Measurements from ENCODE around the gene RBM18.

Gene RBM18

GRCh38 chr9:122204491-122204890 is 60.1 kb downstream of the RBM18 start:
- no peak for DNase-seq (ENCODE audit: low read depth in 2 of 2)

- DNase-seq (ENCODE audit: low read depth in 2 of 2) = no peak
Observed at GRCh38 chr9:122204055-122204454, 60.6 kb downstream of the RBM18 start.

DNA sequence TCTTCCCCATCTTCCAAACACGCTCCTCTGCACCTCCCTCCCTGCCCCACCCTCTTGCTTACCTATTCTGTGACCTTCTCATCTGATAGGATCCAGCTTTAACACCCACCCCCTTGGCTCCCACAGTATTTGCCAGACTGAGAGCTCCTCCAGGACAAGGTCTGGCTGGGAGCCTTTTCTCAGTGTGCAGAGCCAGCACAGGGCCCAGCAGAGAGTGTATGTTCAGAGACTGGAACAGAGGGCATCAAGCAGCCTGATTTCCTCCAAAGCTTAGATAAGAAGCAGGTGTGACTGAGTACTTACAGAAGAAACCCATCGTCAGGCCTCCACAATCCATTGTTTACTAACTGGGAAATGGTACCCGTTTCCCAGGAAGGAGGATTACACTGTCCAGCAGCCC is 62.5 kb downstream of the RBM18 start:
- DNase-seq (ENCODE audit: low read depth in 2 of 2) = no peak

DNA sequence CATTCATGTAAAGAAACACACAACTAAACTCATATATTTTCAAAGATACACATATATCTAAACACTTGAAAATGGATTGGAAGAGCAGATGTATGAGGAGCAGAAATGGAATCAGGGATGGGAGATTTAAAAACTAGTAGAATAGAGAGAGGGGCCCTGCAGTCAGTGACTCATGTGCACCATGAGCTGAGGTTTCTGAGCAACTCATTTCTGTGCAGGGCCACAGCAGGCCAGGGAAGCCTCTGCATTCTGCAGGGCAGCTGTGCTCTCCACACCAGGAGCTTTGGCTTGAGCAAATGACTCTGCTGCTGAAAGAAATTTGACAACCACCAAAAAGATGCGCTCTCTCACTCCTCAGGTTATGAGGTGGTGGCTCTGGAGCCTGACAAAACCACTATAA is 63.0 kb downstream of the RBM18 start:
- no peak for DNase-seq (ENCODE audit: low read depth in 2 of 2)

- DNase-seq (ENCODE audit: low read depth in 2 of 2) = no peak
Observed at GRCh38 chr9:122200960-122201595, 63.6 kb downstream of the RBM18 start.

GRCh38 chr9:122197882-122198281 is 66.8 kb downstream of the RBM18 start:
- no peak for DNase-seq (ENCODE audit: low read depth in 2 of 2)

GRCh38 chr9:122197426-122197825 is 67.2 kb downstream of the RBM18 start:
- no peak for DNase-seq (ENCODE audit: low read depth in 2 of 2)

DNA sequence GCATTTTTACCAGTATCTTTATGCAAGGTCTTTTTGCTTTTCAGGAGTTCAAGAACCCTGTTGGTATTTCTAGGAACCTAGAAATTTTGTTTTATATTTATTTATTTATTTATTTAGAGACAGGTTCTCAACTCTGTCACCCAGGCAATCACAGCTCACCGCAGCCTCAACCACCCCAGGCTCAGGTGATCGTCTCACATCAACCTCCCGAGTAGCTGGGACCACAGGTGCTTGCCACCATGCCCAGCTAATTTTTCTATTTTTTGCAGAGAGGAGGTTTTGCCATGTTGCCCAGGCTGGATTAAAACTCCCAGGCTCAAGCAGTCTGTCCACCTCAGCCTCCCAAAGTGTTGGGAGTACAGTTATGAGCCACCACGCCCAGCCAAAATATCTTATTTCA is 68.8 kb downstream of the RBM18 start:
- DNase-seq (ENCODE audit: low read depth in 2 of 2) = no peak

DNA sequence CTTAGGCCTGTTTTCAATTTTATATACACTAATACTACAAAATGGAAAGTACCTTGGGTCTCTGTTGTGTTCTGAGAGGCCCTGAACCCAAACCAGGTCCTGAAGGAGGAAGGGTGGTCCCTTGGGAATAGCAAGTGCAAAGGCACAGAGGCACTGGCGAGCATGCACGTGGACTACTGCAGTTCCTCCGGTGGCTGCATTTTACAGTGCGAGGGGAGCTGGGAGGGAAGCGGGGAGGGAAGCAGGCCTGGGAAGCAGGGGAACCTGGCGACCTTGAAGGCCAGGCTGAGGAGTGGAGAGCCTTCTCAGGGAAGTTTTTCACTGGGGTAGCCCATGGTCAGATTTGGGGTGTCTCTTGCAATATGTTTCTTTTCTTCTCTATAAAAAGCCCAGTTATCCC is 71.0 kb downstream of the RBM18 start:
- no peak for DNase-seq (ENCODE audit: low read depth in 2 of 2)

DNA sequence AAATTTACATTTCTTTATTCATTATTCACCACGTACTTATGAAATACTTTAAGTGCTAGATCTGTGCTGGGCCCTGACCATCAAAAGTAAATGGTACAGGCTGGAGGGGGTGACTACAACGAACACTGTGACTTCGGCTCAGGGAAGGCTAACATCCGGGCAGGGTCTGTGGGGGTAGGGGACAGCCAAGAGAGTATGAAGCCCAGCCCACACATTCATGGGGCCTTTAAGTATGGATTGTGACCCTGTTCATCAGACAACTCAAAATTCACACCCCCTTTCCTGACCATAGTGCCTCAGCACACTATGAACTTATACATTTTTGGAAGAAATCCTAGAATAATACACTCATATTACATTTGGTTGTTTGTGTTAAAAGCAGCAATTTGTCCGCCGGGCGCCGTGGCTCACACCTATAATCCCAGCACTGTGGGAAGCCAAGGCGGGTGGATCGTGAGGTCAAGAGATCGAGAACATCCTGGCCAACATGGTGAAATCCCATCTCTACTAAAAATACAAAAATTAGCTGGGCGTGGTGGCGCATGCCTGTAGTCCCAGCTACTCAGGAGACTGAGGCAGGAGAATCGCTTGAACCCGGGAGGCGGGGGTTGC is 71.6 kb downstream of the RBM18 start:
- no peak for DNase-seq (ENCODE audit: low read depth in 2 of 2)

GRCh38 chr9:122192261-122192875 is 72.3 kb downstream of the RBM18 start:
- no peak for DNase-seq (ENCODE audit: low read depth in 2 of 2)

- DNase-seq (ENCODE audit: low read depth in 2 of 2) = no peak
Observed at GRCh38 chr9:122191584-122191983, 73.1 kb downstream of the RBM18 start.

GRCh38 chr9:122190597-122191381 is 73.9 kb downstream of the RBM18 start:
- peak in 1 of 2 donors; percentile 12 for DNase-seq (ENCODE audit: low read depth in 2 of 2)

- DNase-seq (ENCODE audit: low read depth in 2 of 2) = no peak
Observed at GRCh38 chr9:122188369-122188768, 76.3 kb downstream of the RBM18 start.
